ENCODE data around the gene EHBP1.

Gene EHBP1

DNA sequence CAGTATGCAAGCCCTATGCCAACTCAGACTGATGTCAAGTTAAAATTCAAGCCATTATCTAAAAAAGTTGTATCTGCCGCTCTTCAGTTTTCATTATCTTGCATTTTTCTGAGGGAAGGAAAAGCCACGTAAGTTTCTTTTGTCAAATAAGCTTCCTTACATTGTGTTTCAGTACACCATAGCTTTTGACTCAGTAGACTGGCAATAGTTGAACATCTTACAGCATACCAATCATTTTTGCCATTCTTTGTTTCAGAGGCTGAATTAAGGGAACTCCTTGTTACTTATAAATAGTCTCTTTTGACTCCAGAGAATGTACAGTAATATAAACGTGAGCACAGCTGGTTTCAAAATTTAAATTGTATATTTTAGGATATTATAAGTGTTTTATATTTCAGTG is 120.6 kb downstream of the EHBP1 start:
- DNase-seq, result no peak

- no peak for DNase-seq
Observed at GRCh38 chr2:62826953-62827675, 121.6 kb downstream of the EHBP1 start.

DNA sequence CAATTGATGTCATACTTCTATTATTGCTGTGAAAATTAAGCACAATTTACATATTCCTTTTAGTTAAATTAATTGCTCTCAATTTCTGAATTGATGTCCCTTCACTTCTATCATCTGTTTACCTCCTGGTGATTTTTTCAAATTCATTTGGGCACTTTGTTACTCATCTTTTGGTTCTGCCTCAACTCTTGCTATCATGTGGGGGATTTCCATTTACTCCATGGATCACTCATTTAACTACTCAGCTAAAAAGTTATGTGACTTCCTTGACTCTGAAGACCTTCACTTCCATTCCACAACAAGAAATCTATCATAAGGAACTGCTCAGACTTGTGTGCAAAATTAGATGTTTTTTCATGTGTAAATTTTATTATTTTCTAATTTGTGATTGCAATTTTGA is 126.2 kb downstream of the EHBP1 start:
- DNase-seq, result no peak

DNA sequence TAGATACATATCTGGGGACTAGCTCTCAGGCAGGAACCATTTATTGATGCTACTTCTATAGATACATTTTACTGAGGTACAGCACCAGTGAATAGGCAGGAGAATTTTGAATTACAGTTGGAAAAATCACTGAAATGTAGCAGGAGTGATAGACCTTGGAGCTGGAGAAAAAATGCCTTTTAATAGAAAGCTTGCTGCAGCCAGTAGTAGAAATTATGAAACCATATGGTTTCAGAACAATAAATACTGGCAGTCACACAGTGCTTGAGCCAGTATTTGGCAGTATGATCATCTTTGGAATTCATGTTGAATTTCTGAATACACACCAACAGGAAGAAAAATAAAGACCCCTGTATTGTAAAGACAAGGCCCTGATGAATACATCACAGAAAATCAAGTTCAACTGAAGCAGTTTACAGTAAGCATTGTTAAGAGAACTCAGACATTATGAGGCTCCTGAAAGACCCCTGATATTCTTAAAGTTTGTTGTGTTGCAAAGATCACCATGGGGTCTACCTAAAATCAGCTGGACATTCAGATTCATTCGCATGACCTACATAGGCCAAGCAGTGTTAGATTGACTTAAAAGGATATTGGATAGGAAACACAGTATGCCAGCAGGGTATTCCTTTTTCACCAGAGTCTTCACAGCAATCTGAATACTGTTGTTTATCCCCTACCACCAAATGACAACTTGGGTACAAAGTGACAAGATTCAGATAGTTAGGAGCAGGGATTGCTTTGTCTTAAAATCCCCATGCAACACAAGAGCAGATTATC is 139.0 kb downstream of the EHBP1 start:
- no peak for DNase-seq

GRCh38 chr2:62845256-62845655 is 139.7 kb downstream of the EHBP1 start:
- no peak for DNase-seq

- DNase-seq, result no peak
Observed at GRCh38 chr2:62852254-62852653, 146.7 kb downstream of the EHBP1 start.

GRCh38 chr2:62854600-62855514 is 149.3 kb downstream of the EHBP1 start:
- DNase-seq, result no peak

DNA sequence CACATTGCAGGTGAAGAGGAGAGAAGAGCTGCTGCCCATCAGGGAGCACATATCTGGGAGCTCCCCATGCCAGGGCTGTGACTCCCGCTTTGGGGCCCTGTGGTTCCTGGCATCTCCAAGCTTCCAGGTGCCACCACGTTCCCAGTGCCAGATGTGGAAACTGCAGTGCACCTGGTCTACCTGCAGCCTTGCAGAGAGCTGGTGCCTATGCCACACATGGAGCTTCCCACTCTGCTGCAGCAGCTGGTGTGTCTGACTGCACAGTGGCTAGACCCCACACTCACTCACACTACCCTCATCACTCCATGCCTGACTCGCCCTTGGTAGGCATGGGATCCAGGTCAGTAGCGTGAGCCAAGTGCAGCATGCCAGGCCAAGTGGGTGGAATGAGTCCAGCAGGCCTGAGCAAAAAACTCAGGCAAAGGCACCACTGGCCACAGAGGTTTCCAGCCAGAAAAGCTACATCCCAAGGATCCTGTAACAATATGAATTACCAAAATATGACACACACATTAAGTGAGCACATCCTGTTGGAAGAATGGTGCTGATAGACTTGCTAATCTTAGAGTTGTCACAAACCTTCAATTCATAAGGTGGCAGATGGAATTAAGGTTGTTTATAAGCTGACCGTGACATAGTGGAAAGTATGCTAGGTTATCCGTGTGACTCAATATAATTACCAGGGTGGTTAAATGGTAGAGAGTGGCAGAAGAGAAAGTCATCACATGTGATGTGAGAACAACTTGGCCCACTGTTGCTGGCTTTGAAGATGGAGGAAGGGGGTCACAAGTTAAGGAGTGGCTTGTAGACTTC is 150.9 kb downstream of the EHBP1 start:
- DNase-seq, result no peak

- DNase-seq, result no peak
Observed at GRCh38 chr2:62857139-62857931, 151.8 kb downstream of the EHBP1 start.

DNA sequence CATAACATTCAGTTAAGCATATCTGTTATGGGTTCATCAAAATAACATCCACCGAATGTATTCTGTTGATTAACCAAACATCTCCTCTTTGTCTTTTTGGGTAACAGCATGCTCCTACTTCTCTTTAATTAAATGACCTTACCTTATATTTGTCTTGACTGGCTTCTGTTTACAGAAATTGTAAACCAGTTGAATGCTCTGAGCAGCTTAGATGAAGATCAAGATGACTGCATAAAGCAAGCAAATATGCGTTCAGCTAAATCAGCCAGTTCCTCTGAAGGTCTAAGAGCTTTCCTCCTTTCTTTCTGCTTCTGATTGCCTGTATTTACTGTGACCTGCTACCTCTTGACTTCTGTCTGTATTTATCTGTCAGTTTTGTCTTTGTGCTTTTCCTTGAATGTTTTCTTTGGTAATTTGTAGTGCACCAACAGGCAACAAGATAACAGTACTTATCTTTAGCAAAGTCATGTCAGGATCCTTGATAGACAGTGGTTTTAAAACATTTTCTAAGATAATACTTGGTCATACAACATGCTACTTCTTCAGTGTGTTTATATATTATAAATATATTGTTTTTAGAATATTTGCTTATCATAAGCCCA is 152.8 kb downstream of the EHBP1 start:
- no peak for DNase-seq

DNA sequence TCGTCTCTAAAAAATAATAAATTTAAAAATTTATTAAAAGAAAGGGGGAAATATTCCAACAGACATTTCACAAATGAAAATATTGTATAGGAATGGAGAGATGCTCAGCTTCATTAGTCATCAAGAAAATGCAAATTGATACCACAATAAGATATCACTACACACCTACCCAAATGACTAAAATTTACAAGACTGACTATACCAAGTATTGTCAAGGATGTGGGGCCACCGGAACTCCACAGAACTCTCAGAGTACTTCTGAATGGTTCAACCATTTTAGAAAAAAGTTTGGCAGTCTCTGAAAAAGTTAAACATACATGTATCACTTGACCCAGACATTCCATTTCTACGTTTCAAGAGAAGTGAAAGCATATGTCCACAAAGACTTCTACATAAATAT is 163.4 kb downstream of the EHBP1 start:
- DNase-seq, result no peak

DNA sequence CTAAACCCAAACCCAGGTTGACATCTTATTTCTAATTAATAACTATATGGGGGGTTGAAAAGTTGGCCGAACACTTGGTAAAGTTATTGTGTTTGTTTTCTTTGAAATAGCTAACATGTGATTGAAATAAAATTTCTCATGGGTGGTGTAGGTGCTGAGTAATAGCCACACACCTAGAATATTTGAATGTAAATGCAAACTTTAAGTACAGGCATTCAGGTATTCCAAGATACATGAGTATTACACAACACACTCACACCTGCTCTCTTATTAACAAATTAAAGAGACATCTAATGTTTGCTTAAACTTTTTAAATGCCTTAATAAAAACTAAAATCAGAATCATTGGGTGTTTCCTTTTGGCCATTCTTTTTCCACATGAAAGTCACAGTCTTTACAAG is 165.5 kb downstream of the EHBP1 start:
- DNase-seq, result no peak

- no peak for DNase-seq
Observed at GRCh38 chr2:62871506-62871905, 166.0 kb downstream of the EHBP1 start.

DNA sequence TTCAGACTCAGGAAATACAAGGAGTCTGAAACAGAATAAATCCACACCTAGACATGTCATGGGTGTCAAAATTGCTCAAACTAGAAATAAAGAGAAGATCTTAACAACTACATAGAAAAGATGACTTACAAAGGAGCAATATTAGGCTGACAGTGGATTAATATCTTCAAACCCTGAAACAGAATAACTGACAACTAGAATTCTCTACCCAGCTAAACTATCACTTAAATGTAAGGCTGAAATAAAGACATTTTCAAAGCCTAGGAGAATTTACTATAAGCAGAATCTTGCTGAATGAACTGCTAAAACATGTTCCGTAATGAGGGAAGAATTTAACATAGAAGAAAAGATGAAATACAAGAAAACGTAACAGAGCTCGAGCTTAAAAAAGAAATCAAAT is 168.1 kb downstream of the EHBP1 start:
- DNase-seq, result no peak

GRCh38 chr2:62874881-62875383 is 169.4 kb downstream of the EHBP1 start:
- DNase-seq, result no peak

- DNase-seq, result no peak
Observed at GRCh38 chr2:62881162-62881795, 175.8 kb downstream of the EHBP1 start.

- DNase-seq, result no peak
Observed at GRCh38 chr2:62883629-62884028, 178.1 kb downstream of the EHBP1 start.

- no peak for DNase-seq
Observed at GRCh38 chr2:62884086-62884485, 178.6 kb downstream of the EHBP1 start.

DNA sequence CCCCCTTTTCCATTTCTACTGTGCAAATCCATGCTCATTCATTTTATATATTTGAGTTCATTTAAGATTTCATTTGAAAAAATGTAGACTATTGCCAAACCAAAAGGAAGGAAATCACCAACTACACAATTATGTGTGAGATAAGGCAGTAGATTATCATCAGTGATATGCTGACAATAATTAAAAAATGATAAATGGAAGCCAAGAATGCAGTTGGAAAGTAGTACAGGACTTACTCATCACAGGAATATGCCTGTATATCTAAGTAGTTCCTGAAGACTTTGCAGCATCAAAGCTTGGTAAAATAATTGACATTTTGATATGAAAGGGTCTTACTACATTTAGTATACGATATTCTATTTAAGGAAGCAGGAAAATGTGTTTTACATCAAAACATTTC is 179.0 kb downstream of the EHBP1 start:
- DNase-seq, result no peak

DNA sequence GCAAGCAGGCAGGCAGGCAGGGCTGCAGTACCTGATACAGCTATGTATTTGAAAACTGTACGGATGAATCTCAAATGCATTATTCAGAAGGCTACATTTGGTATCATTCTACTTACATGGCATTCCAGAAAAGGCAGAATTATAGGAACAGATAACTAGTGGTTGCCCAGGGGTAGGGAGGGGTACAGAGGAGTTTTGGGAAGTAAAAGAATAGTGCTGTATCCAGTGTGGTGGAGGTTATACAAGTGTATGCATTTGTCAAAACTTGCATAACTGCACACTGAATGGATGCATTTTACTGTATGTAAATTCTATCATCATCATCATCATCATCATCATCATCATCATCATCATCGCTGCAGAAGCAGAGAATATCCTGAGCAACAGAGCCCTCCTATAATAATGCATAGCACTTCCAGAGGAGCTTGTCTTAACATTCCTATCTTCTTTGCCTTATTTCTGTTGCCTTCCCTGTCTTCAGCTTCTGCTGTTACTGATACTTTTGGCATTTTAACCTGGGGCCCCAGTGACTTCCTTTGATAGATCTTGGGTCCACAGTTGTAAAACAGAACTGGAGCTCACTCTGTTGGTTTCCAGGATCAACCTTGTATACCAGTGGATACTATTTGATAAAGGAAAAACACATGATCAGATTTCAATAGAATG is 189.6 kb downstream of the EHBP1 start:
- DNase-seq, result no peak
